ENCODE measurements around the gene TAS2R40. TPM values are rescaled to one million over a fixed set of nuclear protein-coding genes. Genes with fewer than 3 reads are reported as not detected.

TAS2R40 gene
- total and polyA plus RNA-seq, 12 donors = not detected

- H3K4me1 ChIP-seq (replicated peaks in 1 of 2) = peaks cover 0 to 1% of the 10 kb centered on the region in 2 donors
- WGBS, 4 donors = 22 to 31% (median 24%) methylated on average over 2 of the region's 2 CpGs
- TF ChIP-seq CTCF (IDR thresholded peaks at IDR 0.05) (no peak), POLR2A (IDR thresholded peaks at IDR 0.05) (no peak)
- H3K36me3 ChIP-seq (replicated peaks in 1 of 2) = no peaks in the 10 kb centered on the region
- H3K9me3 ChIP-seq (replicated peaks in 1 of 3) = no peaks in the 10 kb centered on the region
- intact Hi-C loops (cut with DNase I) = no loop called here
- no peak for DNase-seq
- H3K4me3 ChIP-seq = no peak overlapping the region
- no peaks in the 10 kb centered on the region for H3K27me3 ChIP-seq
- H3K27ac ChIP-seq = peak overlapping the region in 1 of 5 donors; percentile 1
Observed at GRCh38 chr7:143258831-143259230, 37.0 kb downstream of the TAS2R40 start.

- 89 to 96% (median 94%) methylated on average over 2 of the region's 2 CpGs for WGBS, 4 donors
- intact Hi-C loops (cut with DNase I) = no loop called here
- peaks cover 8 to 10% of the 10 kb centered on the region in 2 donors for H3K4me1 ChIP-seq (replicated peaks in 1 of 2)
- no peaks in the 10 kb centered on the region for H3K36me3 ChIP-seq (replicated peaks in 1 of 2)
- no peak for TF ChIP-seq POLR2A (IDR thresholded peaks at IDR 0.05)
- TF ChIP-seq CTCF (IDR thresholded peaks at IDR 0.05) = no peak
- H3K4me3 ChIP-seq = no peak overlapping the region
- DNase-seq = no peak
- no peaks in the 10 kb centered on the region for H3K27me3 ChIP-seq
- no peaks in the 10 kb centered on the region for H3K9me3 ChIP-seq (replicated peaks in 1 of 3)
- H3K27ac ChIP-seq = no peak overlapping the region
Observed at GRCh38 chr7:143259765-143260164, 37.9 kb downstream of the TAS2R40 start.

- no peak overlapping the region for H3K4me3 ChIP-seq
- intact Hi-C loops (cut with DNase I) = no loop called here
- no peaks in the 10 kb centered on the region for H3K9me3 ChIP-seq (replicated peaks in 1 of 3)
Observed at GRCh38 chr7:143261901-143262300, 40.1 kb downstream of the TAS2R40 start.

More at GRCh38 chr7:143261901-143262300, 40.1 kb downstream of the TAS2R40 start:
- TF ChIP-seq POLR2A (IDR thresholded peaks at IDR 0.05) = no peak
- TF ChIP-seq CTCF (IDR thresholded peaks at IDR 0.05) = no peak
- Histone ChIP-seq H3K4me1 (replicated peaks in 1 of 2) (peaks cover 13 to 24% of the 10 kb centered on the region in 2 donors), H3K27ac (no peak overlapping the region), H3K36me3 (replicated peaks in 1 of 2) (peaks cover 0 to 2% of the 10 kb centered on the region in 2 donors), H3K27me3 (no peaks in the 10 kb centered on the region)
- WGBS, 4 donors = 81 to 100% (median 88%) methylated on average over 1 of the region's 1 CpG
- DNase-seq = no peak
